GM18858 (cell line): Measurements from ENCODE around the gene VIP.

ENCODE experiments used
- ATAC-seq: cut with Tn5 transposase; IDR thresholded peaks from one replicate; pipeline ENCODE4 v1.9.1; 2021; ENCODE audit not compliant: unreplicated experiment

The VIP gene

DNA sequence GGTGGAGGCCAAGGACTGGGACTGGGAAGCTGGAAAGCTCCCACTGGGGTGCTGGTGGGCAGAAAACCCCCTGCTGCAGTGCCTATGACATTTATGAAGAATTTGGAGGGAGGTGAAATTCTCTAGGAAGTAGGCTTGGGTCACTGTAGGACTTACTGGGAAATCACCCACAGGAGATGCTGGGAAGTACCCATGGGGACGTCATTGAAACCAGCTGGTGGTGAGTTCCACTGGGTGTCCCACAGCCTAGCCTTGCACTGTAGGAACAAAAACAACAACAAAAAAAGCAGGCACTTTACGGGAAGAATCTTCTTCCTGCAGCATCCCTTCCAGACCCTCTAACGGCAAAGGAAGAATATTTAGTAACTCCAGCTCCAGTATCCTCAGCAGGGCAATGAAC lies 26.2 kb downstream of the VIP start:
- no peak for ATAC-seq

DNA sequence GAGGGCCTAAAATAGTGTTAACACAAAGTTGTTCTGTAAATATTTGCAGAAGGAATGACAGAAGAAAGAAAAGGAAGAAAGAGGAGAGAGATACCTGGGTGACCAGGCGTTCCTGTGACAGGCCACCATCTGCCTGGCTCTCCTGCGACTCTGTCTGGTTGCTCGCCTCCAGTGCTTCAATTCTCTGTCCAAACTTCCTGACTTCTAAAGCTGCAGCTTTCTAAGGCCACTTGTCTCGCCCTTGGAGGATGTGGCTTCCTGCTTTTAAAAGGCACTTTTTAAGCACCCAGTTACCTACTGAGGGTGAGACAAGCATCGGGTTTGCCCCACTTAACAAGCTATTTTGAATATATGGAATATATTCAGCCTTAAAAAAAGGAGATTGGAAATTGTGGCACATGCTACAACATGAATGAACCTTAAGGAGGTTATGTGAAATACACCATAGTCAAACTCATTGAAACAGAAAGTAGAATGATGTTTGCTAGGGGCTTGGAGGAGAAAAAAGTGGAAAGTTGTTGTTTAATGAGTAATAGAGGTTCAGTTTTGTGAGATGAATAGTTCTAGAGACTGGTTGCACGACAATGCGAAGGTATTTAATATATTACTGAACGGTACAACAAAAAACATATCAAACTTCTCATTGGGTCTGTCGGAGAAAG lies 32.8 kb downstream of the VIP start:
- no peak for ATAC-seq

DNA sequence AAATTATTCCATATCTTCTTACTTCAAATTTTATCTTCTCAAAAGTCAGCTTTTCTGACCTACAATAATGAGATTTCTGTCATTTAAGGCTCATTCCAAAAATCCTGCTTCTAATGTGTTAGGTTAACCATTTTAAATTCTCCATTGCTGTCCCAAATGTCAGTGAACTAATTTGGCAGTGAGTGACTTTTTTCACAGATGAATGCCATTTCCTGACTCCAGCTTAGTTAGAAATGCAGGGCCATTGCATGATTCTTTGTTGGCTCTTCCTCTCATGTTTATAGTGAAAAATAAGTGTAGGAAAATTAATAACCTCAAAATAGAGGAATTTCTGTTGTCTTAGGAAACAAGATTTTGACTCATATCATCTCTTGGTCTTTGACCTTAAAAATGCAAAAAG lies 44.1 kb downstream of the VIP start:
- ATAC-seq, result no peak

DNA sequence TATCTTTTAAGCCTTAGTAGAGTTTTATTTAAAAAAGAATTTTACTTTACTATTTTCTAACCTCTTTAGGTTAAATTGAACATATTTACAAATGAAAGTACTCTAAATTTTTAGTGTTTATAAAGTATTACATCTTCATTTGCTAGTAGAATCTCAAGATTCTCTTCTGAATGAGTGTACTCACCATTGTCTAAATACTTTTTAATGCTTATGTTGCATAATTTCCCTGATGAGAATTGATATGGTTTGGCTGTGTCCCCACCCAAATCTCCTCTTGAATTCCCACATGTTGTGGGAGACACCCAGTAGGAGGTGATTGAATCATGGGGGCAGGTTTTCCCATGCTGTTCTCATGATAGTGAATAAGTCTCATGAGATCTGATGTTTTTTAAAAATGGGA lies 53.6 kb downstream of the VIP start:
- ATAC-seq, result no peak
